Neuronal stem cell (in vitro differentiated cells): ENCODE measurements around the gene ZNF18.
A peak's percentile ranks its signal among the peaks of the same experiment; 100 is the strongest.

Source experiments
- DNase-seq: peaks from one replicate; pipeline ENCODE4 v3.0.0-alpha.2; 2013; ENCODE audit warnings: low spot score
- H2AFZ ChIP-seq: one replicate; pipeline ENCODE4 v1.6.1; 2013; ENCODE audit warnings: mild to moderate bottlenecking, low read length, inconsistent platforms
- H2AK5ac ChIP-seq: 2 replicates; pipeline ENCODE4 v1.6.1; 2013; ENCODE audit warnings: low read depth, mild to moderate bottlenecking, inconsistent platforms, low read length, moderate library complexity, mixed read lengths
- H2BK120ac ChIP-seq: 2 replicates; pipeline ENCODE4 v1.6.1; 2013; ENCODE audit warnings: low read depth, mild to moderate bottlenecking, inconsistent platforms, low read length, moderate library complexity, mixed read lengths
- H2BK12ac ChIP-seq: one replicate; pipeline ENCODE4 v1.6.1; 2013; ENCODE audit warnings: low read length, inconsistent platforms
- H2BK15ac ChIP-seq: 2 replicates; pipeline ENCODE4 v1.6.1; 2013; ENCODE audit warnings: mild to moderate bottlenecking, low read length, inconsistent platforms, mixed read lengths
- H2BK5ac ChIP-seq: one replicate; pipeline ENCODE4 v1.6.1; 2013; ENCODE audit warnings: inconsistent platforms, mild to moderate bottlenecking, low read length, moderate library complexity
- H3K14ac ChIP-seq: one replicate; pipeline ENCODE4 v1.6.1; 2013; ENCODE audit warnings: low read length, inconsistent platforms
- H3K18ac ChIP-seq: 2 replicates; pipeline ENCODE4 v1.6.1; 2013; ENCODE audit warnings: low read length, inconsistent platforms
- H3K23ac ChIP-seq: 2 replicates; pipeline ENCODE4 v1.6.1; 2013; ENCODE audit warnings: low read depth, mild to moderate bottlenecking, mixed read lengths, low read length, inconsistent platforms; ENCODE audit not compliant: poor library complexity
- H3K27ac ChIP-seq: replicated peaks from 3 replicates; pipeline ENCODE4 v1.5.1; 2013; ENCODE audit warnings: low read length, inconsistent platforms
- H3K27me3 ChIP-seq, 3 experiments: 2 replicates each; pipeline ENCODE4 v1.6.1; 2013; ENCODE audit warnings: low read length in 3 of 3, mild to moderate bottlenecking in 2 of 3, inconsistent platforms in 1 of 3, low read depth in 1 of 3, mixed read lengths in 1 of 3, moderate library complexity in 1 of 3; ENCODE audit not compliant: control insufficient read depth in 3 of 3, insufficient read depth in 3 of 3
- H3K36me3 ChIP-seq, 2 donors: replicated peaks in 1 of 2; 2 replicates each; pipeline ENCODE4 v1.6.1; 2013; ENCODE audit warnings: low read length in 2 of 2; ENCODE audit not compliant: control insufficient read depth in 2 of 2, insufficient read depth in 2 of 2
- H3K4ac ChIP-seq: 2 replicates; pipeline ENCODE4 v1.6.1; 2013; ENCODE audit warnings: inconsistent platforms, mild to moderate bottlenecking, low read length, moderate library complexity
- H3K4me1 ChIP-seq, 2 donors: 1 replicate in 1 of 2; 2 replicates in 1 of 2; pipeline ENCODE4 v1.6.1; 2013; ENCODE audit warnings: low read length in 2 of 2, low read depth in 1 of 2; ENCODE audit not compliant: control insufficient read depth in 2 of 2, insufficient read depth in 1 of 2
- H3K4me2 ChIP-seq: one replicate; pipeline ENCODE4 v1.6.1; 2013; ENCODE audit warnings: mild to moderate bottlenecking, low read length, inconsistent platforms; ENCODE audit not compliant: insufficient read depth, poor library complexity, severe bottlenecking
- H3K4me3 ChIP-seq, 2 donors: 2 replicates each; pipeline ENCODE4 v1.5.1; 2013; ENCODE audit warnings: low read length in 2 of 2, mild to moderate bottlenecking in 2 of 2, inconsistent platforms in 1 of 2, moderate library complexity in 1 of 2
- H3K79me1 ChIP-seq: one replicate; pipeline ENCODE4 v1.6.1; 2013; ENCODE audit warnings: low read depth, mild to moderate bottlenecking, inconsistent platforms, low read length, moderate library complexity
- H3K9ac ChIP-seq: one replicate; pipeline ENCODE4 v1.6.1; 2013; ENCODE audit warnings: mild to moderate bottlenecking, low read depth, low read length, inconsistent platforms; ENCODE audit not compliant: poor library complexity
- H3K9me3 ChIP-seq, 2 donors: replicated peaks in 1 of 2; 2 replicates each; pipeline versions ENCODE3 to v1.6.1; 2013; ENCODE audit warnings: low read length in 2 of 2, mild to moderate bottlenecking in 2 of 2, inconsistent platforms in 1 of 2, low read depth in 1 of 2, mixed read lengths in 1 of 2, moderate library complexity in 1 of 2; ENCODE audit not compliant: control insufficient read depth in 2 of 2, insufficient read depth in 1 of 2
- H4K8ac ChIP-seq: one replicate; pipeline ENCODE4 v1.6.1; 2013; ENCODE audit warnings: low read depth, mild to moderate bottlenecking, inconsistent platforms, low read length, moderate library complexity
- H4K91ac ChIP-seq: one replicate; pipeline ENCODE4 v1.6.1; 2013; ENCODE audit warnings: low read length, low read depth, mild to moderate bottlenecking, inconsistent platforms; ENCODE audit not compliant: poor library complexity
- WGBS, 2 donors: extraction: QIAGEN DNeasy Blood & Tissue Kit; methylation state at CpG; one replicate each; pipeline ENCODE4 v1.1.7; 2013; ENCODE audit warnings: missing lambda C conversion rate in 2 of 2, mixed read lengths in 1 of 2; ENCODE audit not compliant: insufficient read length in 2 of 2, insufficient replicate concordance in 1 of 2; ENCODE audit errors: extremely low coverage in 2 of 2; 5-methylcytosine and 5-hydroxymethylcytosine counted together

ZNF18 gene

GRCh38 chr17:11986942-11987329 lies 10.3 kb downstream of the ZNF18 start:
- Histone ChIP-seq H2AK5ac (no peak overlapping the region), H2BK120ac (no peak overlapping the region), H2BK12ac (no peak overlapping the region), H3K14ac (no peak overlapping the region), H3K4me2 (no peak overlapping the region), H3K18ac (no peak overlapping the region), H3K23ac (no peak overlapping the region), H4K91ac (no peak overlapping the region), H3K4me1 (no peaks in the 10 kb centered on the region), H3K9ac (no peak overlapping the region), H2BK5ac (no peak overlapping the region), H3K9me3 (peaks cover 0 to 3% of the 10 kb centered on the region in 2 donors), H3K4ac (no peak overlapping the region), H4K8ac (no peak overlapping the region), H3K79me1 (no peaks in the 10 kb centered on the region), H3K36me3 (peaks cover 2 to 56% of the 10 kb centered on the region in 2 donors), H3K27me3 (no peaks in the 10 kb centered on the region), H2BK15ac (no peak overlapping the region), H2AFZ (peak overlapping the region; percentile 8), H3K27ac (no peak overlapping the region), H3K4me3 (no peak overlapping the region)
- peak; percentile 24 for DNase-seq
- WGBS, 2 donors = no CpG with 5 or more reads among the region's 5 CpGs

GRCh38 chr17:11986179-11986941 lies 10.9 kb downstream of the ZNF18 start:
- no peak overlapping the region for H2BK5ac ChIP-seq
- no peak overlapping the region for H3K18ac ChIP-seq
- H3K79me1 ChIP-seq = no peaks in the 10 kb centered on the region
- no peak overlapping the region for H3K4ac ChIP-seq
- H3K27me3 ChIP-seq = no peaks in the 10 kb centered on the region
- no peaks in the 10 kb centered on the region for H3K4me1 ChIP-seq
- no peak overlapping the region for H4K8ac ChIP-seq
- H3K4me2 ChIP-seq = no peak overlapping the region
- no peak overlapping the region for H3K23ac ChIP-seq
- H2BK15ac ChIP-seq = no peak overlapping the region
- H3K4me3 ChIP-seq = no peak overlapping the region
- H3K9me3 ChIP-seq = peaks cover 0 to 3% of the 10 kb centered on the region in 2 donors
- no peak overlapping the region for H4K91ac ChIP-seq
- H3K27ac ChIP-seq = no peak overlapping the region
- H3K14ac ChIP-seq = no peak overlapping the region
- WGBS, 2 donors = no CpG with 5 or more reads among the region's 4 CpGs
- no peak overlapping the region for H2AK5ac ChIP-seq
- peaks cover 2 to 54% of the 10 kb centered on the region in 2 donors for H3K36me3 ChIP-seq
- H2AFZ ChIP-seq = peak overlapping the region; percentile 8
- H3K9ac ChIP-seq = no peak overlapping the region
- H2BK12ac ChIP-seq = no peak overlapping the region
- no peak overlapping the region for H2BK120ac ChIP-seq
- DNase-seq = no peak

- Histone ChIP-seq H2BK15ac (no peak overlapping the region), H3K9ac (no peak overlapping the region), H3K4me2 (no peak overlapping the region), H3K18ac (no peak overlapping the region), H3K79me1 (no peaks in the 10 kb centered on the region), H3K4ac (no peak overlapping the region), H3K27ac (no peak overlapping the region), H2AFZ (no peak overlapping the region), H4K8ac (no peak overlapping the region), H4K91ac (no peak overlapping the region), H3K4me1 (no peaks in the 10 kb centered on the region), H3K4me3 (no peak overlapping the region), H3K23ac (no peak overlapping the region), H3K27me3 (no peaks in the 10 kb centered on the region), H2BK12ac (no peak overlapping the region), H3K36me3 (peaks cover 5 to 55% of the 10 kb centered on the region in 2 donors), H2BK5ac (no peak overlapping the region), H3K9me3 (peaks cover 0 to 4% of the 10 kb centered on the region in 2 donors), H2AK5ac (no peak overlapping the region), H2BK120ac (no peak overlapping the region), H3K14ac (no peak overlapping the region)
- no CpG with 5 or more reads among the region's 4 CpGs for WGBS, 2 donors
- DNase-seq = no peak
Observed at GRCh38 chr17:11981862-11982261, 15.4 kb downstream of the ZNF18 start.

- H3K36me3 ChIP-seq = peaks cover 5 to 56% of the 10 kb centered on the region in 2 donors
- H3K9ac ChIP-seq = no peak overlapping the region
Observed at GRCh38 chr17:11980813-11981212, 16.5 kb downstream of the ZNF18 start.

More at GRCh38 chr17:11980813-11981212, 16.5 kb downstream of the ZNF18 start:
- Histone ChIP-seq H3K4me3 (no peak overlapping the region), H3K4me2 (no peak overlapping the region), H3K4me1 (no peaks in the 10 kb centered on the region), H2AK5ac (no peak overlapping the region), H3K79me1 (no peaks in the 10 kb centered on the region), H3K18ac (no peak overlapping the region), H2BK12ac (no peak overlapping the region), H3K9me3 (peaks cover 0 to 4% of the 10 kb centered on the region in 2 donors), H2BK15ac (no peak overlapping the region), H3K27ac (no peak overlapping the region), H2BK120ac (no peak overlapping the region), H3K14ac (no peak overlapping the region), H2AFZ (no peak overlapping the region), H2BK5ac (no peak overlapping the region), H3K4ac (no peak overlapping the region), H4K91ac (no peak overlapping the region), H3K27me3 (no peaks in the 10 kb centered on the region), H3K23ac (no peak overlapping the region), H4K8ac (no peak overlapping the region)
- no peak for DNase-seq
- WGBS, 2 donors = no CpG with 5 or more reads among the region's 2 CpGs
